Activated CD8-positive, alpha-beta T cell treated with anti-CD3 and anti-CD28 coated beads for 36 hours (primary cell): ENCODE data around the gene THRB. TPM values are rescaled to one million over a fixed set of nuclear protein-coding genes. Genes with fewer than 3 reads are reported as not detected.

Source experiments
- ATAC-seq: fragments of 200-7000 bp; cut with Tn5 transposase; one replicate; pipeline ENCODE4 v1.10.0; 2021; ENCODE audit warnings: mild to moderate bottlenecking, moderate library complexity
- CTCF ChIA-PET: fragments of 350-600 bp; sonication (Branson Sonifier 250); formaldehyde crosslinking; loops from one replicate; lab custom pipeline; 2021; ENCODE audit warnings: antibody characterized with exemption; lab: Charles Lee
- POLR2A ChIA-PET: fragments of 350-600 bp; sonication (Branson Sonifier 250); formaldehyde crosslinking; loops from one replicate; lab custom pipeline; 2021; ENCODE audit warnings: antibody characterized with exemption; lab: Charles Lee
- DNase-seq: peaks from one replicate; pipeline ENCODE4 v3.0.0-alpha.2; 2020
- H3K27ac Mint-ChIP-seq: one replicate; pipeline ENCODE4 v1.8.0; 2021; ENCODE audit warnings: mild to moderate bottlenecking, mixed read lengths
- H3K27me3 Mint-ChIP-seq: one replicate; pipeline ENCODE4 v1.8.0; 2021; ENCODE audit warnings: mixed read lengths
- H3K36me3 Mint-ChIP-seq: one replicate; pipeline ENCODE4 v1.8.0; 2021; ENCODE audit warnings: low read depth, mixed read lengths
- H3K4me1 Mint-ChIP-seq: one replicate; pipeline ENCODE4 v1.8.0; 2021; ENCODE audit warnings: low read depth, mixed read lengths
- H3K4me3 Mint-ChIP-seq: one replicate; pipeline ENCODE4 v1.8.0; 2021; ENCODE audit warnings: mild to moderate bottlenecking, moderate library complexity, mixed read lengths
- H3K9me3 Mint-ChIP-seq: one replicate; pipeline ENCODE4 v1.8.0; 2021; ENCODE audit warnings: mixed read lengths
- CTCF ChIP-seq: fragments of 200-600 bp; IDR thresholded peaks from one replicate; pipeline ENCODE4 v1.8.0; 2022; ENCODE audit warnings: antibody characterized with exemption, mild to moderate bottlenecking
- intact Hi-C: fragments of 100-400 bp; cut with micrococcal nuclease; formaldehyde crosslinking; loops from one replicate; pipeline ENCODE4 v1.10.0; 2022
- total RNA-seq, 2 experiments: library from RNA; stranded (reverse); gene quantifications; one replicate each; pipeline ENCODE4 v1.2.3, GENCODE V29; 2021

The THRB gene
- total RNA-seq, 2 experiments from 2014 or later = not detected

- Mint-ChIP-seq H3K4me3 (no peak overlapping the region), H3K27ac (no peak overlapping the region), H3K9me3 (no peaks in the 10 kb centered on the region), H3K36me3 (no peaks in the 10 kb centered on the region), H3K27me3 (no peaks in the 10 kb centered on the region), H3K4me1 (peaks cover 2% of the 10 kb centered on the region)
- ATAC-seq = no peak
- CTCF ChIA-PET = no interaction called here
- intact Hi-C loops = no loop called here
- POLR2A ChIA-PET = no interaction called here
- no peak for TF ChIP-seq CTCF
- DNase-seq = no peak
These were observed 361.2 kb downstream of the THRB start for GRCh38 chr3:24133436-24133835.

- no peaks in the 10 kb centered on the region for H3K4me1 Mint-ChIP-seq
- ChIA-PET POLR2A (no interaction called here), CTCF (no interaction called here)
- ATAC-seq (no peak), DNase-seq (no peak)
- H3K27ac Mint-ChIP-seq = no peak overlapping the region
- H3K27me3 Mint-ChIP-seq = no peaks in the 10 kb centered on the region
- H3K4me3 Mint-ChIP-seq = no peak overlapping the region
- no peak for TF ChIP-seq CTCF
- intact Hi-C loops = no loop called here
- no peaks in the 10 kb centered on the region for H3K9me3 Mint-ChIP-seq
- no peaks in the 10 kb centered on the region for H3K36me3 Mint-ChIP-seq
These were observed 365.1 kb downstream of the THRB start for GRCh38 chr3:24129549-24129948.

- intact Hi-C loops = no loop called here
- Mint-ChIP-seq H3K4me3 (no peak overlapping the region), H3K27ac (no peak overlapping the region), H3K4me1 (no peaks in the 10 kb centered on the region), H3K27me3 (no peaks in the 10 kb centered on the region), H3K36me3 (no peaks in the 10 kb centered on the region), H3K9me3 (no peaks in the 10 kb centered on the region)
- no peak for TF ChIP-seq CTCF
- ChIA-PET POLR2A (interaction anchor here (1.1 kb wide), 1 partner anchor 236 kb away, joined by 3 read pairs; no protein-coding TSS in a partner anchor), CTCF (no interaction called here)
- no peak for ATAC-seq
- no peak for DNase-seq
These were observed 366.2 kb downstream of the THRB start for GRCh38 chr3:24128199-24129005.

- CTCF ChIA-PET = no interaction called here
- H3K27me3 Mint-ChIP-seq = peaks cover 4% of the 10 kb centered on the region
- DNase-seq (no peak), ATAC-seq (no peak)
- no peak overlapping the region for H3K27ac Mint-ChIP-seq
- intact Hi-C loops = no loop called here
- no peaks in the 10 kb centered on the region for H3K36me3 Mint-ChIP-seq
- no peaks in the 10 kb centered on the region for H3K4me1 Mint-ChIP-seq
- no peak for TF ChIP-seq CTCF
- POLR2A ChIA-PET = no interaction called here
- H3K4me3 Mint-ChIP-seq = no peak overlapping the region
- no peaks in the 10 kb centered on the region for H3K9me3 Mint-ChIP-seq
These were observed 371.1 kb downstream of the THRB start for GRCh38 chr3:24123596-24123995.

- POLR2A ChIA-PET = no interaction called here
- Mint-ChIP-seq H3K27me3 (peaks cover 4% of the 10 kb centered on the region), H3K4me3 (no peak overlapping the region), H3K9me3 (no peaks in the 10 kb centered on the region), H3K27ac (no peak overlapping the region), H3K4me1 (no peaks in the 10 kb centered on the region), H3K36me3 (no peaks in the 10 kb centered on the region)
- ATAC-seq (no peak), DNase-seq (no peak)
- intact Hi-C loops = no loop called here
- TF ChIP-seq CTCF = no peak
- CTCF ChIA-PET = no interaction called here
These were observed 374.2 kb downstream of the THRB start for GRCh38 chr3:24120434-24120833.
